Ovary (tissue), 9 donors: ENCODE data around the gene TNFRSF9. TPM values are rescaled to one million over a fixed set of nuclear protein-coding genes. Genes with fewer than 3 reads are reported as not detected.

Experiments used
- DNase-seq, 5 donors: peaks; one replicate each; pipeline ENCODE4 v3.0.0-alpha.2; 2019 to 2020
- H3K27ac ChIP-seq, 2 donors: fragments of 200-600 bp; one replicate each; pipeline versions ENCODE4 v1.5.1 to v1.8.0; 2019 to 2022
- H3K27me3 ChIP-seq: fragments of 200-600 bp; one replicate; pipeline ENCODE4 v1.8.0; 2022
- H3K36me3 ChIP-seq: fragments of 200-600 bp; sonication (generic); one replicate; pipeline ENCODE4 v1.5.1; 2019
- H3K4me1 ChIP-seq: one replicate; pipeline ENCODE4 v1.8.1; 2013; ENCODE audit warnings: mild to moderate bottlenecking, moderate library complexity; ENCODE audit not compliant: insufficient read depth
- H3K4me3 ChIP-seq: fragments of 200-600 bp; sonication (generic); one replicate; pipeline ENCODE4 v1.5.1; 2017
- H3K9me3 ChIP-seq, 2 donors: fragments of 200-600 bp in 1 of 2; sonication (generic) in 1 of 2; one replicate each; pipeline versions ENCODE4 v1.5.1 to v1.8.1; 2013 to 2019; ENCODE audit warnings: mild to moderate bottlenecking in 1 of 2, moderate library complexity in 1 of 2
- EP300 ChIP-seq: sonication (generic); formaldehyde crosslinking; IDR thresholded peaks from one replicate; pipeline ENCODE4 v1.6.1; 2017; ENCODE audit warnings: antibody characterized with exemption
- POLR2A ChIP-seq: fragments of 450-650 bp; IDR thresholded peaks from one replicate; pipeline ENCODE4 v1.6.1; 2017; ENCODE audit warnings: antibody characterized with exemption, mild to moderate bottlenecking, moderate library complexity
- WGBS, 3 donors: extraction: QIAGEN DNeasy Blood & Tissue Kit in 1 of 3; methylation state at CpG; one replicate each; pipeline versions ENCODE4 v1.1.5 to v1.1.7; 2013 to 2017; 5-methylcytosine and 5-hydroxymethylcytosine counted together
- intact Hi-C, 4 donors: fragments of 100-400 bp; cut with DNase I; formaldehyde crosslinking; loops; one replicate each; pipeline versions ENCODE4 v1.11.0 to v1.15.1; 2022 to 2023
- polyA plus RNA-seq, 2 donors: library from polyadenylated mRNA; stranded (reverse); fragments of 200-250 nt in 1 of 2; fragments of 350-450 nt in 1 of 2; fragmentation: Illumina TruSeq in 1 of 2; extraction: RNeasy Lipid Tissue Mini Kit (QIAGEN cat#74804) in 1 of 2; gene quantifications; one replicate each; pipeline ENCODE4 v1.2.3, GENCODE V29; 2013 to 2014
- total RNA-seq, 7 donors: library from RNA; depleted of rRNA in 2 of 7; stranded (reverse); fragments of >200 nt in 2 of 7; fragmentation: NEBNext Ultra II Directional in 3 of 7; extraction: Animal tissue kit (Norgen Biotek cat#: 25700) in 3 of 7; gene quantifications; one replicate each; pipeline versions ENCODE4 v1.1.0 to v1.2.4, GENCODE V29; 2016 to 2023
- TF ChIP-seq, protein P1 (sequence below), 3 donors: fragments of 450-650 bp in 2 of 3; fragments of 200-600 bp in 1 of 3; IDR thresholded peaks; one replicate each; pipeline versions ENCODE4 v1.5.1 to v1.8.0; 2016 to 2022; ENCODE audit warnings: antibody characterized with exemption in 3 of 3, mild to moderate bottlenecking in 1 of 3
- donor health status: DM: no; HTN: no; CAD: no; lungs with moderate emphysema.
- donor health status: DM: no; HTN: no; CAD: no.
- donor health status: Bipolar disorder and iron deficiency.
- donor health status: DM: yes; HTN: yes; CAD: no.
- donor health status: DM: no; HTN: no; CAD: no.
- donor health status: DM: yes; HTN: yes; CAD: no.

The TNFRSF9 gene
- total and polyA plus RNA-seq, 9 donors = 0.05 to 0.10 (median 0.08) TPM; not detected in 6

DNA sequence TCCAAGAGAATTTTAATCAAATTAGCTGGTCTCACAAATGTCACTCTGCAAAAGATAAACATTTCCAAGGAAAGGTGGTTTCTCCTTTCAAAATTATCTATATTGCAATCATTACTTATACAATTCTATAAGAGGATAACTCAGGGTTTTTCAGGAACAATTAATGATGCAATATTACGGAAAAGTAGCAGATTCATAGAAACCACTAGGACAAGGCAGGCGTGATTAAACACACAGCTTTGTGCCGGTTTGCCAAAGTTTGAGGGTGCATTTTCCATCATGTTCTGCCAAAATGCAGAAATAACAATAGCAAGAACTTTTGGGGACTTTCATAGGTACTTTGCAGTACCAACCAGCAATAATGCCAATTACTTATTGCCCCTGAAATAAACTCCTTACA is 605 bp downstream of the TNFRSF9 start:
- no peaks in the 10 kb centered on the region for H3K27me3 ChIP-seq
- DNase-seq = no peak
- H3K4me3 ChIP-seq = no peak overlapping the region
- intact Hi-C loops = no loop called here
- WGBS, 3 donors = 76 to 87% (median 77%) methylated on average over 3 of the region's 3 CpGs
- H3K27ac ChIP-seq = no peak overlapping the region
- TF ChIP-seq EP300 = no peak
- TF ChIP-seq, protein P1, sequence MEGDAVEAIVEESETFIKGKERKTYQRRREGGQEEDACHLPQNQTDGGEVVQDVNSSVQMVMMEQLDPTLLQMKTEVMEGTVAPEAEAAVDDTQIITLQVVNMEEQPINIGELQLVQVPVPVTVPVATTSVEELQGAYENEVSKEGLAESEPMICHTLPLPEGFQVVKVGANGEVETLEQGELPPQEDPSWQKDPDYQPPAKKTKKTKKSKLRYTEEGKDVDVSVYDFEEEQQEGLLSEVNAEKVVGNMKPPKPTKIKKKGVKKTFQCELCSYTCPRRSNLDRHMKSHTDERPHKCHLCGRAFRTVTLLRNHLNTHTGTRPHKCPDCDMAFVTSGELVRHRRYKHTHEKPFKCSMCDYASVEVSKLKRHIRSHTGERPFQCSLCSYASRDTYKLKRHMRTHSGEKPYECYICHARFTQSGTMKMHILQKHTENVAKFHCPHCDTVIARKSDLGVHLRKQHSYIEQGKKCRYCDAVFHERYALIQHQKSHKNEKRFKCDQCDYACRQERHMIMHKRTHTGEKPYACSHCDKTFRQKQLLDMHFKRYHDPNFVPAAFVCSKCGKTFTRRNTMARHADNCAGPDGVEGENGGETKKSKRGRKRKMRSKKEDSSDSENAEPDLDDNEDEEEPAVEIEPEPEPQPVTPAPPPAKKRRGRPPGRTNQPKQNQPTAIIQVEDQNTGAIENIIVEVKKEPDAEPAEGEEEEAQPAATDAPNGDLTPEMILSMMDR (IDR thresholded peaks at IDR 0.05) = no peak
- TF ChIP-seq POLR2A = no peak
- peaks cover 3% of the 10 kb centered on the region for H3K4me1 ChIP-seq
- no peaks in the 10 kb centered on the region for H3K9me3 ChIP-seq
- H3K36me3 ChIP-seq = no peaks in the 10 kb centered on the region

DNA sequence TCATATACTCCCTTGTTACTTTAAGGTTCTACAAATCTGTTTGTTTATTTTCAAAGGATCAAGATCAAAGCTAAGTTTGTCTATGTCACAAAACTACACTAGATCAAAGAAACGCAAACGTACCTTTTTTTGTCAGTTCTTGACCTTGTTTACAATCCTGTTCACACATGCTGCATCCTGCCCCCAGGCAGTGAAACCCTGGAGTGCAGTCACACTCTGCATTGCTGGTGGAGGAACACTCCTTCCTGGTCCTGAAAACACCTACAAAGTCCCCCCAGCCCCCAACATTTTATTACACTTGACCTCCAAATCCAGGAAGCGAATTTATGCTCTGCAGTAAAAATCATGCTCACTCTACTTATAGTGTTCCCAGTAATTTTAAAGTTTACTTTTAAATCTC is 2.6 kb downstream of the TNFRSF9 start:
- DNase-seq = no peak
- TF ChIP-seq POLR2A (no peak), EP300 (no peak)
- TF ChIP-seq, protein P1 (IDR thresholded peaks at IDR 0.05) = no peak
- Histone ChIP-seq H3K4me1 (peaks cover 3% of the 10 kb centered on the region), H3K9me3 (no peaks in the 10 kb centered on the region), H3K4me3 (no peak overlapping the region), H3K36me3 (no peaks in the 10 kb centered on the region), H3K27me3 (no peaks in the 10 kb centered on the region), H3K27ac (no peak overlapping the region)
- intact Hi-C loops = no loop called here
- 41 to 47% (median 45%) methylated on average over 3 of the region's 3 CpGs for WGBS, 3 donors

DNA sequence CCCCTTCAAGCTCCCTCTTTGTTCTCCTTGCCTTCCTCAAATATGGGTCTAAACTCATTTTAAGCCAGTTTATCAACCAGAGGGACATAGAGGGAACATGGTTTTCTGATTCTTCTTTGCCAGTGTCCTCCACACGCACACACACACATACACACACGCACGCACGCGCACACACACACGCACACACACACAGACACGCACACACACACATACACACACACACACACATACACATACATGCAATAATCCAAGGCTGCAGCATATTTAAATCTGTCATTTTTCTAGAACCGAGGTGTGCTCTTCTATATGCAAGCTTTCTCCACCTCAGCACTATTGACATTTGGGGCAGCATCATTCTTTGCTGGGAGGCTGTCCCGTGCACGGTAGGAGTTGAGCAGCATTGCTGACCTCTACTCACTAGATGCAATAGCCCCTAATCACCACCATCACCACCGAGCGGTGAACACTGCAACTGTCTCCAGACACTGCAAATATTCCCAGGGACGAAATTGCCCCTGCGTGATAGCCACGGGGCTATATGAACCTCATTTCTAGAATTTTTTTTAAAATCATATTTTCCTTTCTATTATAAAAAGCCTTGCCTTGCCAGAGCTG is 8.0 kb downstream of the TNFRSF9 start:
- H3K9me3 ChIP-seq = no peaks in the 10 kb centered on the region
- H3K4me1 ChIP-seq = no peaks in the 10 kb centered on the region
- H3K27me3 ChIP-seq = no peaks in the 10 kb centered on the region
- H3K4me3 ChIP-seq = no peak overlapping the region
- no peak overlapping the region for H3K27ac ChIP-seq
- 65 to 68% (median 66%) methylated on average over 15 of the region's 15 CpGs for WGBS, 3 donors
- TF ChIP-seq EP300 = no peak
- no peak for TF ChIP-seq POLR2A
- TF ChIP-seq, protein P1 (IDR thresholded peaks at IDR 0.05) = no peak
- H3K36me3 ChIP-seq = no peaks in the 10 kb centered on the region
- intact Hi-C loops = no loop called here
- no peak for DNase-seq

DNA sequence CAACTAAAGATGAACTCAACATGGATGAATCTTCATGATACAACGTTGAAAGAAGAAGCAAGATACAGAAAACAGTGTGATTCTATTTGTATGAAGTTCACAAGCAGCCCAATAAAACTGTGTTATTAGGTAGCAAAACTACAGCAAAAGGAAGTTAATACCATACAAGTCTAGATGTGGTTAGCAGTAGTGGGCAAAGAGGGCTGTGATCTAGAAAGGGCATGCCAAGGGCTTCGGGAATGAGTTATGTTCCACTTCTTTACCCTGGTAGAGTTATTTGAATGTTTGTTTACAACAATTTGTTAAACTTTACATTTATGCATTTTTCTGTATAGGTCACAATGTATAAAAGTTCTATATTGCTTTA is 9.2 kb downstream of the TNFRSF9 start:
- Histone ChIP-seq H3K4me1 (no peaks in the 10 kb centered on the region), H3K36me3 (no peaks in the 10 kb centered on the region), H3K4me3 (no peak overlapping the region), H3K27ac (no peak overlapping the region), H3K9me3 (no peaks in the 10 kb centered on the region), H3K27me3 (no peaks in the 10 kb centered on the region)
- 63 to 79% (median 71%) methylated on average over 2 of the region's 2 CpGs for WGBS, 3 donors
- no peak for DNase-seq
- TF ChIP-seq, protein P1 (IDR thresholded peaks at IDR 0.05) = no peak
- TF ChIP-seq POLR2A (no peak), EP300 (no peak)
- intact Hi-C loops = no loop called here
